SW480 (cell line): Measurements from ENCODE around the gene UQCC5.
A peak's percentile ranks its signal among the peaks of the same experiment; 100 is the strongest.

ENCODE experiments used
- DNase-seq: peaks from one replicate; pipeline ENCODE4 v3.0.0-alpha.2; 2016; ENCODE audit warnings: low spot score

Gene UQCC5, protein sequence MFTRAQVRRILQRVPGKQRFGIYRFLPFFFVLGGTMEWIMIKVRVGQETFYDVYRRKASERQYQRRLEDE

DNA sequence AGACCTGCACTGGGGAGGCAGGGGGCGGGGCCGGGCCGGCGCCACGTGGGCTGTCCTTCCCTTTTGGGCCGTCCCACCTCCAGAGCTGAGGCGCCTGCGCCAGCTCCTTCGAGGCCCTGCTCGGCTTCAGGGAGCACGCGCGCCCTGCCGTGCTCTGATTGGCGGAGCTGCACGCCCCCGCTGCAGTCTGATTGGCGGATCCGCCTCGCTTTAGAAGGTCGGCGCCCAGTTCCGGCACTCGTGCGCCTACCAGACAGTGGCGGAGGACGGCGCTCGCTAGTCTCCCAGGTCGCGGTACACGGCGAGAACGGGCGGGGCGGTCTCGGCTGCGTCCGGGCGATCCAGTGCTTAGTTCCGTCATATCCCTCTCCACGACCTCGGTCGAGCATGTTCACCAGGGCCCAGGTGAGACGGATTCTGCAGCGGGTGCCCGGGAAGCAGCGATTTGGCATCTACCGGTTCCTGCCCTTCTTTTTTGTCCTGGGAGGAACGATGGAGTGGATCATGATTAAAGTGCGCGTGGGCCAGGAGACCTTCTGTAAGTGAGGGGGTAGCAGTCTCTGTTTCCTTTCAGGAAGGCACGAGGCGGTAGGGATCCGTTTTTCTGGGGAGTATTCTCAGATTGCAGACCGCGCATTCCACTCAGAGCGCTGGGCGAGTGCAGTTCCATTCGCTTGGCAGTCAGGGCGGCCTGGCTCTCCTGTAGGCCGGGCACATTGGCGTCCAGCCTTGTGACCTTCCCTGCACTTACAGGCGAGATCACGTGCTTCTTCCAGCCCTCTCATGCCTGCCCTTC lies at the start of gene UQCC5:
Gene UQCC5, plus strand, starts transcription at position 237 of the 796 bp plus-strand sequence. Its CDS starts 151 bp downstream, at position 388.
- peak; percentile 98 for DNase-seq

DNA sequence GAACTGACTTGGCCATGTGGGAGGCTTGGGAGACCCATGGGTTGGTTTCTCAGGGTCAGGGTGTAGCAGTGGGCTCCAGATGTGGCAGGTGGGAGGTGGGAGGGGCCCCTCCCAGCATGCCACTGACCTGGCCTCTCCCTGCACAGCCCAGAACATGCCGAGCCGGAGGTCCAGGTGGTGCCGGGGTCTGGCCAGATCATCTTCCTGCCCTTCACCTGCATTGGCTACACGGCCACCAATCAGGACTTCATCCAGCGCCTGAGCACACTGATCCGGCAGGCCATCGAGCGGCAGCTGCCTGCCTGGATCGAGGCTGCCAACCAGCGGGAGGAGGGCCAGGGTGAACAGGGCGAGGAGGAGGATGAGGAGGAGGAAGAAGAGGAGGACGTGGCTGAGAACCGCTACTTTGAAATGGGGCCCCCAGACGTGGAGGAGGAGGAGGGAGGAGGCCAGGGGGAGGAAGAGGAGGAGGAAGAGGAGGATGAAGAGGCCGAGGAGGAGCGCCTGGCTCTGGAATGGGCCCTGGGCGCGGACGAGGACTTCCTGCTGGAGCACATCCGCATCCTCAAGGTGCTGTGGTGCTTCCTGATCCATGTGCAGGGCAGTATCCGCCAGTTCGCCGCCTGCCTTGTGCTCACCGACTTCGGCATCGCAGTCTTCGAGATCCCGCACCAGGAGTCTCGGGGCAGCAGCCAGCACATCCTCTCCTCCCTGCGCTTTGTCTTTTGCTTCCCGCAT lies 49.2 kb upstream of the UQCC5 start:
- no peak for DNase-seq

DNA sequence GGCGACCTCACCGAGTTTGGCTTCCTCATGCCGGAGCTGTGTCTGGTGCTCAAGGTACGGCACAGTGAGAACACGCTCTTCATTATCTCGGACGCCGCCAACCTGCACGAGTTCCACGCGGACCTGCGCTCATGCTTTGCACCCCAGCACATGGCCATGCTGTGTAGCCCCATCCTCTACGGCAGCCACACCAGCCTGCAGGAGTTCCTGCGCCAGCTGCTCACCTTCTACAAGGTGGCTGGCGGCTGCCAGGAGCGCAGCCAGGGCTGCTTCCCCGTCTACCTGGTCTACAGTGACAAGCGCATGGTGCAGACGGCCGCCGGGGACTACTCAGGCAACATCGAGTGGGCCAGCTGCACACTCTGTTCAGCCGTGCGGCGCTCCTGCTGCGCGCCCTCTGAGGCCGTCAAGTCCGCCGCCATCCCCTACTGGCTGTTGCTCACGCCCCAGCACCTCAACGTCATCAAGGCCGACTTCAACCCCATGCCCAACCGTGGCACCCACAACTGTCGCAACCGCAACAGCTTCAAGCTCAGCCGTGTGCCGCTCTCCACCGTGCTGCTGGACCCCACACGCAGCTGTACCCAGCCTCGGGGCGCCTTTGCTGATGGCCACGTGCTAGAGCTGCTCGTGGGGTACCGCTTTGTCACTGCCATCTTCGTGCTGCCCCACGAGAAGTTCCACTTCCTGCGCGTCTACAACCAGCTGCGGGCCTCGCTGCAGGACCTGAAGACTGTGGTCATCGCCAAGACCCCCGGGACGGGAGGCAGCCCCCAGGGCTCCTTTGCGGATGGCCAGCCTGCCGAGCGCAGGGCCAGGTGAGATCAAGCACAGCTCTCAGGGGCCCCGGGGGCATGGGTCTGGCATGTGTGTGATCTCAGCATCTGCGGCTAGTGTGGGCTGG lies 48.4 kb upstream of the UQCC5 start:
- no peak for DNase-seq

DNA sequence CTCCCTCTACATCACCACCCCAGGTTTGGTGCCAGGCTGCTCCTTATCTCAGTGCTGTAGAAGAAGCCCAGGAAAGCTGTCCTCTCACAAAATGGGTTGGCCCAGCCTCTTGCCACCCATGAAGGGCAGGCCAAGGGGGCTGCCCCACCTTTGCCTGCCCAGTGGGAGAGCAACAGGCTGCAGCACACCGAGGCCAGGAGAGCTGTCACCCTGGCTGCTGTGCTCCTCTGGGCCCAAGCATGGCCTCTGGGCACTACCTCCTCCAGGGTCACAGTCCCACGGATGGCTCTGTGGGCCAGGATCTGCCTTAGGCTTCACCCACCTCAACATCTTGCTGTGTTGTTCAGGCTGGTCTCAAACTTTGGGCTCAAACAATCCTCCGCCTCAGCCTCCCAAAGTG lies 47.7 kb upstream of the UQCC5 start:
- DNase-seq: no peak

DNA sequence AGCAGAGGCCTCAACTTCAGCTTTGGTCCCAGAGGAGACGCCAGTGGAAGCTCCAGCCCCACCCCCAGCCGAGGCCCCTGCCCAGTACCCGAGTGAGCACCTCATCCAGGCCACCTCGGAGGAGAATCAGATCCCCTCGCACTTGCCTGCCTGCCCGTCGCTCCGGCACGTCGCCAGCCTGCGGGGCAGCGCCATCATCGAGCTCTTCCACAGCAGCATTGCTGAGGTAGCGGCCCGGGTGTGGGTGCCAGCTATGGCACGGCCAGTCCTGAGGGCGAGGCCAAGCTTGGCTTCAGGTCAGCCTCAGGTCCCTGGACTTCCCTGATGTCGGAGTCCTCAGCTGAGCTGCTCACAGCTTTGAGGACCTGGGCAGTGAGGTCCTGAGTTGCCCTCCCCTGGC lies 47.0 kb upstream of the UQCC5 start:
- DNase-seq: no peak

DNA sequence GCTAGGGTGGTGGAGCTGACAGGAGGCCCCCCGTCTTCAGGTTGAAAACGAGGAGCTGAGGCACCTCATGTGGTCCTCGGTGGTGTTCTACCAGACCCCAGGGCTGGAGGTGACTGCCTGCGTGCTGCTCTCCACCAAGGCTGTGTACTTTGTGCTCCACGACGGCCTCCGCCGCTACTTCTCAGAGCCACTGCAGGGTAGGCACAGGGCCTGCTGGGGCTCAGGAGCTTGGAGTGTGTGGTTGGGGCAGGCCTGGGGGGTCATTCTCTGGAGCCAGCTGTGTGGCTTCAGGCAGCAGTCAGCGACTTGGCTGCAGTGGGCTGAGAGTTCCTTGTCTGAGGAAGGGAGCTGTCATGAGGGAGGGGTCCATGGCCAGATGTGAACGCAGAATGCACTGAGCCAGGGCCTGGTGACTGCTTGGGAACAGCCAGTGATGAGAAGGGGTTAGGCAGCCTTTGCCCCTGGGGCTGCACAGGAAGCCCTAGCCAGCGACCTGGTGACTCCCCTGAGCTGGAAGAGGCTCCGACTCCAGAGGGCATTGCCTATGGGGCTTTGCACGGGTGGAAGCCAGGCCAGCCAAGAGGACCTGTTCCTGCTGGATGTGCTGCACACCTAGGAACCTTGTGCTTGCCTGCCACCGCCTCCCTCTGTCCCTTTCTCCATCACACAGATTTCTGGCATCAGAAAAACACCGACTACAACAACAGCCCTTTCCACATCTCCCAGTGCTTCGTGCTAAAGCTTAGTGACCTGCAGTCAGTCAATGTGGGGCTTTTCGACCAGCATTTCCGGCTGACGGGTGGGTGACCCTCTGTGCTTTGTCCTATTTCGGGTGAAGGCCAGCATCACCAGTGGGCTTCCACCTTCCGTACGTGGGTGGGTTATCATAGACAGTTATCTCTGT lies 46.1 kb upstream of the UQCC5 start:
- DNase-seq: no peak

DNA sequence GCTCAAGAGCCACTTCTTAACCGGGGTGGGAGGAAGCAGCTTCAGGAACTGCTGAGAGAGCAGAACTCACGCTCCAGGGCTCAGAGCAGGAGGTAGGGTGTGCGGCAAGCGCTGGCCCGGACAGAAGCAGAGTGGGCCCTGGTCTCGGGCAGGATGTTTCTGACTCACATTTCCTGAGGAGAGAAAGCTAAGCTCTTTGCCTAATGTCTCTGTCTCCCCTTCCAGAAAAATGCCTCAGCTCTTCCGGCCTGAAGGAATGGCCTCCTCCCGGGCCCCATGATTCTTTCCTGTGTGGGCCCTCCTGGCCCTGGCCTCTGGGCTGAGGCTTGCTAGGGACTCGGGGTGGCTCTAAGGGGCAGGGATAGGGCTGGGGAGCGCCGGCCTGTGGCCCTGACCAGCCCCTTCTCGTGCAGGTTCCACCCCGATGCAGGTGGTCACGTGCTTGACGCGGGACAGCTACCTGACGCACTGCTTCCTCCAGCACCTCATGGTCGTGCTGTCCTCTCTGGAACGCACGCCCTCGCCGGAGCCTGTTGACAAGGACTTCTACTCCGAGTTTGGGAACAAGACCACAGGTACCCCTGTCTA lies 45.4 kb upstream of the UQCC5 start:
- DNase-seq: no peak

DNA sequence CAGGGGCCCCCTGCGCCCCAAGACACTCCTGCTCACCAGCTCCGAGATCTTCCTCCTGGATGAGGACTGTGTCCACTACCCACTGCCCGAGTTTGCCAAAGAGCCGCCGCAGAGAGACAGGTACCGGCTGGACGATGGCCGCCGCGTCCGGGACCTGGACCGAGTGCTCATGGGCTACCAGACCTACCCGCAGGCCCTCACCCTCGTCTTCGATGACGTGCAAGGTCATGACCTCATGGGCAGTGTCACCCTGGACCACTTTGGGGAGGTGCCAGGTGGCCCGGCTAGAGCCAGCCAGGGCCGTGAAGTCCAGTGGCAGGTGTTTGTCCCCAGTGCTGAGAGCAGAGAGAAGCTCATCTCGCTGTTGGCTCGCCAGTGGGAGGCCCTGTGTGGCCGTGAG lies 44.3 kb upstream of the UQCC5 start:
- no peak for DNase-seq

DNA sequence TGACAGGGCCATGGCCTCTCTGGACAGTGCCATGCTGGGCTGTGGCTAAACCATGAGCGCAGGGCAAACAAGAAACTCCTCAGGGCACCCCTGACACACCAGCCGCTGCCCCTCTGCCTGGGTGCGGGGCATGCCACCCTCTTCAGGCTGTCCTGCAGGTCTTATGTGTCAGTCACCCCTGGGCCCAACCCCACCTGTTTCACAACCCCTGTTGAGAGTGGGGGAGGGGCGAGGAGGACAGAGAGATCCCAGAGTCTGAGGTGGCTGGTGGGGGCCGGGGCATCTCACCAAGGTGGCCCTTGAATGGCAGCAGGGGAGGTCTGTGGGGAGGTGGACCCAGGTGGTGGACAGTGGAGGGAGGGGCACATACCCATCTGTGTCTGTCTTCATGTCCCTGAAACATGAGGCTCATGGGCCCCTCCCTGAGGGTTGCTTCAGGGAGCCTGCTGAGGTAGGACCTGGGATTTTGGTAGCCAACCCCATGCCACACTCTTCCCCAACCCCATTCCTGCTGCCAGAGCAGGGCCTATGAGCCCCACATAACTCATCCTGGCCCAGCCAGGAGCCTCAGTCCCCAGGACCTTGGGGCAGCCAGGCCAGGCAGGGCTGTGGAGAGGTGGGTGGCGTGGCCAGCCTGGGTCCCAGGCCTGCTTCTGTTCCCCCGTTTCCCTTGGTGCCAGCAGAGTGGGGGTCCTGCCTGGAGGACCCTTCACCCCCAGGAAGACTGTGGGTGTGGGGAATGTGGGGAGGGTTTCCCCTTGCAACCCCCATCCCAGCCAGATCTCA lies 43.0 kb upstream of the UQCC5 start:
- DNase-seq: no peak

DNA sequence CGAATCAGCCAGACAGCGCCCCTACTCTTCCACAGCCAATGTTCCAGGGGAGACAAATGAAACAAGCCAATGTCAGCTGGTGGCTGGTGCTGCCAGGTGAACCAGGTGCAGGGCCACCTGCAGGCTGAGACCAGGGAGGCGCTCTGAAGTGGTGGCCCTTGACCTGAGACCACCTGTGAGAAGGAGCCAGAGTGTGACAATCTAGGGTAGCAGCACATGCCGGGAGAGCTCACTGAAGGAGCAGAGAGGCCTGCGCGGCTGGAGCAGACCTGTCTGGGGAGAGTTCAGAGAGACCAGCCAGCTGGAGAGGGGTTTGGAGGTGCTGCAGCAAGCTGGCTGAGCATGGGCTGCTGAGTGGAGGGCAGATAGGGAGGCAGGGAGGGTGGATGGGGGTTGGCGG lies 42.0 kb upstream of the UQCC5 start:
- no peak for DNase-seq

DNA sequence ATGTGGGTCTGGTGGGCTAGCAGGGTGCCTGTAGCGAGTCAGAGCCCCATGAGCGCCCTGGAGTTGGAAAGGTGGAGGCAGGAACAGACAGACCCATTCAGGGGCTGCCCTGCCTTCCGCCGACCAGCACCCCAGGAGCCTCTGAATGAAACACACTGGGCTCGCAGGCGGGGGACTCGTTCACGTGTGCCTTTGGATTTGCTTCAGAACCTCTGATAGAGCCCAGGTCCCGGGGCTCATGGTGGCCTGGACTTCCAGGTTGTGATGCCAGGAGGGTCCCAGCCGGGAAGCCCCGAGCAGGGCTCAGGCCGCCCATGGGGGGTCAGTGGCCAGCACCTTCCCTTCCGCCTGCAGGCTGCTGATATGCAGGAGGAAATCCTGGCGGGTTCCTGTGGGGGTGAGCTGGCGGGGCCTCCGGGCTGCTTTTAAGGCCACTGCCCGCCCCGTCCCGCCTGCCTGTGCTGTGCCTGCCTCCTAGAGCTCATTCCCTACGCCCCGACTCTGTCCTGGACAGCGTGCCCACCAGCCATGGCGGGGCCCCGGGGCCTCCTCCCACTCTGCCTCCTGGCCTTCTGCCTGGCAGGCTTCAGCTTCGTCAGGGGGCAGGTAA lies 41.4 kb upstream of the UQCC5 start, which contains the start of gene STAB1:
Gene STAB1, plus strand, starts transcription at position 453 of the 610 bp plus-strand sequence. Its CDS starts 76 bp downstream, at position 529.
- no peak for DNase-seq

DNA sequence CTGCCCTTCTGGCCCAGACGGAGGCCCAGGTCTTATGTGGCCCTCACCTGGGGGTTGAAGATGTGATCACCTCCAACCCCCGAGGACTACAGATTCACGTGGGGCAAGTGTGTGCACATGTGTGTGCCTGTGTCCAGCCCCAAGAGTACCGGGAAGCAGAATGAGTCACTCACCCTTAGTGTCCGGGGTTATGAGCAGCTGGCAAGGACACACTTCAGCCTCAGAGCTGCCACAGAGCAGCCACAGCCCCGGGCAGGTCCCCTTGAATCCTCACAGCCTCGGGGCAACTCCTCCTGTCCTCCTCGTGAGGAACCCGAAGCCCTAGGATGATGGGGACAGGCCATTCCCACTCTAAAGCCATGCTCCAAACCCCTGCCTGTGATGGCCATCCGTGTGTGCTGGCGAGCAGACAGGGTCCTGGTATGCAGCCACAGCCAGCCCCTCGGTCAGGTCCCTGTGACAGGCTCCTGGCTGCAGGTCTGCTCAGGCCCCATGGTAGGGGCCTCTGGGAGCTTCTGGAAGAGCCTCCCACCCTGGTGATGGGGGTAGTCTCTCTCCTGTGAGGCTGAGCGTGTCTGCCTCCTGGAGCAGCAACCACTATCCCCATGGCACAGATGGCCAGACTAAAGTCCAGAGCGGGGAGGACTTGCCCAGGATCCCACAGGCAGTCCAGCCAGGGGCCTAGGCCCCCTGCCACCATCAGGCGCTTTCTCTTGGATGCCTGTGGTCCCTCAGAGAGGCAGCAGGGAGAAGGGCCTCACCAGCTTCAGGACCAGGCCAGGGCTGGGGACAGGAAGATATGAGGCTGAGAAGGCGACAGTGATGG lies 40.4 kb upstream of the UQCC5 start:
- DNase-seq: peak; percentile 30

DNA sequence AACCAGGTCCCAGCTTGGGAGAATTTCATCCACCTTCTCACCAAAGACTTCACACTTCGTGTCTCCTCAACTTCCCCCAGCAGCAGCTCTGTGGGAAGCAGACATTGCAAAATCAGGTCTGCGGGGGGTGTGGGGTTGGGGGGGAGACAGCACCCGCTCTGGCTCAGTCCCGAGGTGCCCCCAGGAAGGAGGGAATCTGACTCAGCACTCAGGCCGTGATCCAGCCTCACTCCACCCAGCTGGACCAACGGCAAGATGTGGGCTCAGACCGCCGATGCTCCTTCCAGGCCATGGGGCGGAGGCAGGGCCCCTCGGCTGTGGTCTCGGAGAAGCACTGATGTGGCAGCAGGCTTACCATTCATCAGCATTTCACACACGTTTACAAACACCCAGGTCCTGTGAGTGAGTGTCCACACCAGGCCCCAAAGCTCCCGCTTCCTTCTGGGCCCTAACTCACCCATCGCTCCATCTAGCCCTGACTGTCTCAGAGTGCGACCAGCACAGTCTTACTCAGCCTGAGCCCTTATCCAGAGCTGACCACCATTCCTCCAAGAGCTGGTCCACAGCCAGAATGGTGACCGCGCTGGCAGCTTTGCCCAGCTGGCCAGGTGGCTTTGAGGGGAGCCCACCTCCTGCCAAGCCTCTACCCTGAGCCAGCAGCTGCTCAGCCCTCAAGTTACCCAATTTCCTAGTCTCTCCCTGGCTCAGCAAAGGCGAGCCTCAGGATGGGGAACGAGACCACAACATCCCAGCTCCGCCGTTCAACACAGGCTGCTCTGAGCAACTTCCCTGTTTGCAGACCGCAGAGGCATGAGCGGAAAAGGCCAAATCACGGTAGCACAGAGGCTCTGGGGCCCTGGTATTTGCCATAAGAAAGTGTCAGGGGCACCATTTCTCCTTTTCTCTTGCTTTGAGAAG lies 38.0 kb upstream of the UQCC5 start:
- no peak for DNase-seq

DNA sequence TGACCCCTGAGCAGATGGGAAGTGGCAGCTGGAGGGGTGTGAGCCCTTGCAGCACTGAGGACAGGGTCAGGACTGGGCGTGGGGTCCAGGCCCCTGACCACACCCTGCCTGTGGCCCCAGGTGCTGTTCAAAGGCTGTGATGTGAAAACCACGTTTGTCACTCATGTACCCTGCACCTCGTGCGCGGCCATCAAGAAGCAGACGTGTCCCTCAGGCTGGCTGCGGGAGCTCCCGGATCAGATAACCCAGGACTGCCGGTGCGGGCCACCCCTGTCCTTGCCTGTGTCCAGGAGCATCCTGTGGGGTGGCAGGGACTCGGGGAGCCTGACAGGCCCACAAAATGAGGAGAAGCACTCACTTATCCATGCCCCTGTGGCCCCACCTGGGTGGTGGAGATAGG lies 35.4 kb upstream of the UQCC5 start:
- no peak for DNase-seq

DNA sequence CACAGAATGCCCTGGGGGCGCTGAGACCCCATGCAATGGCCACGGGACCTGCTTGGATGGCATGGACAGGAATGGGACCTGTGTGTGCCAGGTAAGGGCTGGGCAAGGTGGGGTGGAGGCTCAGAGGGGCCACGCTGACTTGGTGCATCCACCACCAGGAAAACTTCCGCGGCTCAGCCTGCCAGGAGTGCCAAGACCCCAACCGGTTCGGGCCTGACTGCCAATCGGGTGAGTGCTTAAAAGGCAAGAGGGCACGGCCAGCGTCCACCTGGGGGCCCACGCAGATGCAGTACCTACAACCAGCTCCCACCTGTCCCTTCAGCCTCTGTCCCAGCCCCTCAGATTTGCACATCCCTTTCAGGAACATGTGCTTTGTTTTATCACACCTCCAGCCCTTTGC lies 34.4 kb upstream of the UQCC5 start:
- DNase-seq: no peak

DNA sequence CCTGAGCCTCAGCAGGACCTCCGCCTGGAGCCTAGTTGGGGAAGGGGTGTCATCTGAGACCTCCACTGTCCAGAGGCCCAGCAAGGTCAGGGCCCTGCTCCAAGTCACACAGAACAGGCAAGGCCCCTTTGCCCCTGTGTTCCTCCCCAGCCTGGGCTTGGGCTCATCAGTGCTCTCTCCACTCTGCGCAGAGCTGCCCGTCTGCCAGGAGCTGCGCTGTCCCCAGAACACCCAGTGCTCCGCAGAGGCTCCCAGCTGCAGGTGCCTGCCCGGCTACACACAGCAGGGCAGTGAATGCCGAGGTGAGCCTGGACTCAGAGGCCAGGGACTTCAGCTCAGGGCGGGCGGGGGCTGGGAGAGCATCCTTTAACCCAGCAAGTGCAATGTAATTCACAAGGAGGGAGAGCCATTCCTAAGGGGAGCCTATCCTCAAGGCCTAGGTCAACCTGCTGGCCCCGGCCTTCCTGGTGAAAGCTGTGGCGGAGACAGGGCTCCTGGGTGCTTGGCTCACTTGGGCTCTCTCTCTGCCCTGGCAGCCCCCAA lies 33.5 kb upstream of the UQCC5 start:
- no peak for DNase-seq

DNA sequence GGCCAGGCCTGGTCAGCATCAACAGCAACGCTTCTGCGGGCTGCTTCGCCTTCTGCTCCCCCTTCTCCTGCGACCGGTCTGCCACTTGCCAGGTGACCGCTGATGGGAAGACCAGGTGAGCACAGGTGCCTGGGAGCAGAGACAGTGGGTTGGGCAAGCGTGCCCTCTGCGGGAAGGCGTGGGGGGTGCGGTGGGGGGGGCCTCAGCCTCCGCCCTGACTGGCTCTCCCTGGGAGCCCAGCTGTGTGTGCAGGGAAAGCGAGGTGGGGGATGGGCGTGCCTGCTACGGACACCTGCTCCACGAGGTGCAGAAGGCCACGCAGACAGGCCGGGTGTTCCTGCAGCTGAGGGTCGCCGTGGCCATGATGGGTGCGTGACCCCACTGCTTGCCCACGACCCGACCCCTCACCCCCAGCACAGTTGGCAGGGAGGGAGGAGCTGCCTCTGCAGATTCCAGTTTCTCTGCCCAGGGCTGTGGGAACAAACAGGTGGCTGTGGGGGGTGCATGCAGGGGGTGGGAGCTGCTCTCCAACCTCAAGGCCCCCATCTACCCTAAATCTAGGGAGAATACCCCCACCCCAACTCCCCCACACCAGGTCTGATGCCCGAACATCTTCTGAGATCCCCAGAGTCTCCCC lies 32.5 kb upstream of the UQCC5 start:
- no peak for DNase-seq
